H1 (cell line): ENCODE data around the gene BCL2A1. TPM values are rescaled to one million over a fixed set of nuclear protein-coding genes. Genes with fewer than 3 reads are reported as not detected.

ENCODE experiments used
- BACH1 ChIP-seq: IDR thresholded peaks from 2 replicates; pipeline ENCODE4 v1.6.1; 2012; ENCODE audit warnings: low read length, improper control_type of control experiment
- CHD2 ChIP-seq: IDR thresholded peaks from 2 replicates; pipeline ENCODE4 v1.6.1; 2012; ENCODE audit warnings: low read length, improper control_type of control experiment
- CTCF ChIP-seq, 3 experiments: IDR thresholded peaks; 1 replicate in 2 of 3; 2 replicates in 1 of 3; pipeline versions ENCODE4 v1.5.1 to v1.6.1; 2011; ENCODE audit warnings: low read length in 3 of 3, mild to moderate bottlenecking in 3 of 3, inconsistent platforms in 2 of 3, low read depth in 1 of 3, moderate library complexity in 1 of 3; ENCODE audit not compliant: insufficient read depth in 1 of 3; ENCODE audit errors: control extremely low read depth in 1 of 3
- E2F6 ChIP-seq: IDR thresholded peaks from 2 replicates; pipeline ENCODE4 v1.6.1; 2012; ENCODE audit warnings: inconsistent platforms
- JUND ChIP-seq: IDR thresholded peaks from 2 replicates; pipeline ENCODE4 v1.6.1; 2011; ENCODE audit warnings: mild to moderate bottlenecking, improper control_type of control experiment, low read length
- NRF1 ChIP-seq: IDR thresholded peaks from 2 replicates; pipeline ENCODE4 v1.6.1; 2011; ENCODE audit warnings: mild to moderate bottlenecking, low read depth, low read length, improper control_type of control experiment
- RNF2 ChIP-seq: fragments of 200-900, 300-1000 bp; sonication (generic); IDR thresholded peaks from 2 replicates; pipeline ENCODE4 v1.7.1; 2016; ENCODE audit warnings: borderline replicate concordance, low read depth, mild to moderate bottlenecking, antibody characterized with exemption, low read length; ENCODE audit not compliant: poor library complexity, severe bottlenecking; ENCODE audit errors: missing control alignments
- SUZ12 ChIP-seq: fragments of 200-600 bp; sonication (generic); IDR thresholded peaks from 2 replicates; pipeline ENCODE4 v1.6.1; 2012; ENCODE audit warnings: mild to moderate bottlenecking, inconsistent platforms, low read length, moderate library complexity, mixed read lengths
- TCF12 ChIP-seq: IDR thresholded peaks from 2 replicates; pipeline ENCODE4 v1.6.1; 2011; ENCODE audit warnings: low read depth, mild to moderate bottlenecking, low read length
- polyA plus RNA-seq, 7 experiments: library from polyadenylated mRNA; depleted of rRNA in 3 of 7; stranded (reverse) in 5 of 7; unstranded in 2 of 7; fragments of >200 nt in 5 of 7; fragments of 200-250 nt in 2 of 7; gene quantifications; 1 replicate in 5 of 7; 2 replicates in 1 of 7; 4 replicates in 1 of 7; pipeline versions ENCODE4 v1.2.1 to v1.2.3, GENCODE V29; 2011 to 2013; ENCODE audit warnings: missing spikeins in 2 of 7, mixed read lengths in 2 of 7
- total RNA-seq: library from RNA; stranded (reverse); fragmentation: NEBNext Ultra II Directional; extraction: Animal tissue kit (Norgen Biotek cat#: 25700); gene quantifications from 2 replicates; pipeline ENCODE4 v1.2.1, GENCODE V29; 2021

BCL2A1 gene
- total and polyA plus RNA-seq, 2 of the 8 experiments (the other 6 are each of a cell fraction or from before 2014, with no cell fraction given) = not detected

GRCh38 chr15:79970624-79971434 is at the start of gene BCL2A1 (continued):
- no peak for TF ChIP-seq CTCF (IDR thresholded peaks at IDR 0.05; ENCODE audit: control extremely low read depth in 1 of 3, insufficient read depth in 1 of 3, low read depth in 1 of 3, low read length in 3 of 3)
- TF ChIP-seq JUND = no peak
- TF ChIP-seq E2F6 = no peak
- TF ChIP-seq TCF12 = no peak
- no peak for TF ChIP-seq BACH1
- TF ChIP-seq CHD2 = no peak
- no peak for TF ChIP-seq NRF1
- TF ChIP-seq RNF2 = no peak
- no peak for TF ChIP-seq SUZ12
